Astrocyte of the spinal cord (primary cell): ENCODE data around the gene CCR5AS.

ENCODE experiments used
- DNase-seq: peaks from one replicate; pipeline ENCODE4 v3.0.0; 2011; ENCODE audit warnings: low read depth, low spot score
- H3K4me3 ChIP-seq: 2 replicates; pipeline ENCODE4 v1.5.1; 2011; ENCODE audit warnings: low read depth, mild to moderate bottlenecking, low read length, moderate library complexity
- in situ Hi-C: cut with HindIII; loops from 2 replicates; pipeline ENCODE4 v1.10.0; 2017; ENCODE audit warnings: low sequenced_read_pairs
- TF ChIP-seq, protein P1 (sequence below): IDR thresholded peaks from 2 replicates; pipeline ENCODE4 v1.5.1; 2012; ENCODE audit warnings: low read depth, mild to moderate bottlenecking, low read length, inconsistent platforms

CCR5AS gene

DNA sequence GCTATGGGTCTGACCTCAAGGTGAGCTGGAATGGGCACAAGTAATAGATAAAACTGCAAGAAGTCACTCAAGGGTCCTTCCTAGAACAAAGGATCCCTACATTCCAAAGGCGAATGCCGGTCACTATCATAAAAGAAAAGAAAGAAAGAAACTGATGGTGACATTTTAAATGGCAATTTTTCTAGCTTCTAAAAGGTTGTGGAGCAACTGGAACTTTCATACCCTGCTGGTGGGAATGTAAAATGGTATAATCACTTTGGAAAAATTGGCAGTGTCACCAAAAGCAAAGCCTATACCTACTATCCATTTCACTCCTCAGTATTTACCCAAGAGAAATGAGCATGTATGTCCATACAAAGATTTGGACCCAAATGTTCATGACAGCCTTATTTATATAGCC is 4.4 kb upstream of the CCR5AS start:
- TF ChIP-seq, protein P1, sequence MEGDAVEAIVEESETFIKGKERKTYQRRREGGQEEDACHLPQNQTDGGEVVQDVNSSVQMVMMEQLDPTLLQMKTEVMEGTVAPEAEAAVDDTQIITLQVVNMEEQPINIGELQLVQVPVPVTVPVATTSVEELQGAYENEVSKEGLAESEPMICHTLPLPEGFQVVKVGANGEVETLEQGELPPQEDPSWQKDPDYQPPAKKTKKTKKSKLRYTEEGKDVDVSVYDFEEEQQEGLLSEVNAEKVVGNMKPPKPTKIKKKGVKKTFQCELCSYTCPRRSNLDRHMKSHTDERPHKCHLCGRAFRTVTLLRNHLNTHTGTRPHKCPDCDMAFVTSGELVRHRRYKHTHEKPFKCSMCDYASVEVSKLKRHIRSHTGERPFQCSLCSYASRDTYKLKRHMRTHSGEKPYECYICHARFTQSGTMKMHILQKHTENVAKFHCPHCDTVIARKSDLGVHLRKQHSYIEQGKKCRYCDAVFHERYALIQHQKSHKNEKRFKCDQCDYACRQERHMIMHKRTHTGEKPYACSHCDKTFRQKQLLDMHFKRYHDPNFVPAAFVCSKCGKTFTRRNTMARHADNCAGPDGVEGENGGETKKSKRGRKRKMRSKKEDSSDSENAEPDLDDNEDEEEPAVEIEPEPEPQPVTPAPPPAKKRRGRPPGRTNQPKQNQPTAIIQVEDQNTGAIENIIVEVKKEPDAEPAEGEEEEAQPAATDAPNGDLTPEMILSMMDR = no peak
- no peak overlapping the region for H3K4me3 ChIP-seq
- in situ Hi-C loops = no loop called here
- no peak for DNase-seq

- no peak for DNase-seq
- TF ChIP-seq, protein P1 = no peak
- in situ Hi-C loops = no loop called here
These were observed 3.8 kb upstream of the CCR5AS start for GRCh38 chr3:46410669-46411068.

DNA sequence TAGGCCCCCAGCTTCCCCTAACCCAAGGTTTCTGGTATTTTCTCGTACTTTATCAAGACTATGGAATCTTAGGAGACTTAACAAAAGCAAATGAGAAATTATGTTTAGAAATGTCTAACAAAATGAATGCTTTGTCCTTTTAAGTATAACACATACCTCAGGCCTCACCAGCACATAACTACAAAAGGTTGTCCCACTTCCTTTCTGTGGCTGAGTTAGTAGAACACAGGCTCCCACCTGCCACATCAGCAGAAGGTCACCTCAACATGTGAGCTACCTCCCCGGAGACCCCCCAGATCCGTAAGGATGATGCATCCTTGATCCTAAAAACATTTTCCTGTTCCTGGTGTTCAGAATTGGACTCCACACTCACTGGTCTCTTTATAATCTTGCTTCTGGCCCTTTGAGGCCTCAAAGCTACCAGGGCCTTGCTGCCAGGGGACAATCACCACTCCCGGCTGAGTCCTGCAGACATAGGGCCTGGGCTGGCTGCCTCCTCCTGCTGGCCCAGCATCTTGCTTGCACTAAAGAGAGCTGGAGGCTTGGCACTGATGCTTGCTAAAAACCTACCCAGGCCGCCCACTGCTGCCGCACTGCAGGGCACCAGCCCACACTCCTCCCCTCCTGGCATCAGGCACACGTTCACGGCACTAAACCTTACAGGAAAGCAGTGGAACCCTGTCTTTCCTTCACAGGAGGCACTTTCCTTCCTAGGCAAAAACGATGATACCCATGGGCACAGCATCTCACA is 3.0 kb upstream of the CCR5AS start:
- in situ Hi-C loops = no loop called here
- DNase-seq = no peak
- no peak overlapping the region for H3K4me3 ChIP-seq
- TF ChIP-seq, protein P1 = no peak

More at GRCh38 chr3:46410669-46411068, 3.8 kb upstream of the CCR5AS start:
- H3K4me3 ChIP-seq = no peak overlapping the region

- no peak for DNase-seq
- in situ Hi-C loops = no loop called here
- no peak overlapping the region for H3K4me3 ChIP-seq
- TF ChIP-seq, protein P1 = no peak
These were observed 2.0 kb upstream of the CCR5AS start for GRCh38 chr3:46408853-46409252.

DNA sequence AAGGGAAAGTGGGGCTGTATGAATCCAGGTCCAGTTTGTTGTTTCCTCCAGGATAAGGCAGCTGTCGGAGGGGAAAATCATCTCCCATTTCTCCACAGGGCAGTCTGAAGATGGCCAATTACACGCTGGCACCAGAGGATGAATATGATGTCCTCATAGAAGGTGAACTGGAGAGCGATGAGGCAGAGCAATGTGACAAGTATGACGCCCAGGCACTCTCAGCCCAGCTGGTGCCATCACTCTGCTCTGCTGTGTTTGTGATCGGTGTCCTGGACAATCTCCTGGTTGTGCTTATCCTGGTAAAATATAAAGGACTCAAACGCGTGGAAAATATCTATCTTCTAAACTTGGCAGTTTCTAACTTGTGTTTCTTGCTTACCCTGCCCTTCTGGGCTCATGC is 1.1 kb upstream of the CCR5AS start:
- H3K4me3 ChIP-seq = no peak overlapping the region
- in situ Hi-C loops = no loop called here
- TF ChIP-seq, protein P1 = no peak
- DNase-seq = no peak

DNA sequence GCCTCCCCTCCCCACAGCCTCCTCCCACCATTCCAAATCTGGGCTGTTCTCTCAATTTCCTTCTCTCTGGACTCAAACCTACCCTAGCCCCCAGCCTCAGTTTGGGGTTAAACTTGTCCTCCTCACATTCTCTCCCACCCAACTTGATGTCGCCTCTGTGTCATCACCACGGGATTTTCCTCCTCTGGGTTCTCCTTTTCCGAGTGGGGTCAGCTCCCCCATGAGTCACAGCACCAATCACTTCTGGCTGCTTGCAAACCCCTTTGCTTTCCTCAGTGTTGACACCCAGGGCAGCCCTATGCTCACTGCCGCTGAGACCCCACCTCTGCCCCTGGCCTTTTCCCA is 451 bp downstream of the CCR5AS start:
- in situ Hi-C loops = no loop called here
- DNase-seq = no peak
- no peak overlapping the region for H3K4me3 ChIP-seq
- TF ChIP-seq, protein P1 = no peak
